Stimulated activated CD4-positive, alpha-beta T cell treated with anti-CD3 and anti-CD28 coated beads, TNF-alpha, amount 100 ng/mL, for 24 hours (primary cell): ENCODE results near the gene RASGRP4.
"Not testable (repeated sequence)": the region's sequence is repeated elsewhere in the genome, so short reads cannot be mapped to it uniquely, and the experiment has no call there.

Source experiments
- DNase-seq, 3 experiments: peaks; one replicate each; pipeline ENCODE4 v3.0.0-alpha.2; 2020; ENCODE audit warnings: low read depth in 3 of 3

Gene RASGRP4, protein sequence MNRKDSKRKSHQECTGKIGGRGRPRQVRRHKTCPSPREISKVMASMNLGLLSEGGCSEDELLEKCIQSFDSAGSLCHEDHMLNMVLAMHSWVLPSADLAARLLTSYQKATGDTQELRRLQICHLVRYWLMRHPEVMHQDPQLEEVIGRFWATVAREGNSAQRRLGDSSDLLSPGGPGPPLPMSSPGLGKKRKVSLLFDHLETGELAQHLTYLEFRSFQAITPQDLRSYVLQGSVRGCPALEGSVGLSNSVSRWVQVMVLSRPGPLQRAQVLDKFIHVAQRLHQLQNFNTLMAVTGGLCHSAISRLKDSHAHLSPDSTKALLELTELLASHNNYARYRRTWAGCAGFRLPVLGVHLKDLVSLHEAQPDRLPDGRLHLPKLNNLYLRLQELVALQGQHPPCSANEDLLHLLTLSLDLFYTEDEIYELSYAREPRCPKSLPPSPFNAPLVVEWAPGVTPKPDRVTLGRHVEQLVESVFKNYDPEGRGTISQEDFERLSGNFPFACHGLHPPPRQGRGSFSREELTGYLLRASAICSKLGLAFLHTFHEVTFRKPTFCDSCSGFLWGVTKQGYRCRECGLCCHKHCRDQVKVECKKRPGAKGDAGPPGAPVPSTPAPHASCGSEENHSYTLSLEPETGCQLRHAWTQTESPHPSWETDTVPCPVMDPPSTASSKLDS

DNA sequence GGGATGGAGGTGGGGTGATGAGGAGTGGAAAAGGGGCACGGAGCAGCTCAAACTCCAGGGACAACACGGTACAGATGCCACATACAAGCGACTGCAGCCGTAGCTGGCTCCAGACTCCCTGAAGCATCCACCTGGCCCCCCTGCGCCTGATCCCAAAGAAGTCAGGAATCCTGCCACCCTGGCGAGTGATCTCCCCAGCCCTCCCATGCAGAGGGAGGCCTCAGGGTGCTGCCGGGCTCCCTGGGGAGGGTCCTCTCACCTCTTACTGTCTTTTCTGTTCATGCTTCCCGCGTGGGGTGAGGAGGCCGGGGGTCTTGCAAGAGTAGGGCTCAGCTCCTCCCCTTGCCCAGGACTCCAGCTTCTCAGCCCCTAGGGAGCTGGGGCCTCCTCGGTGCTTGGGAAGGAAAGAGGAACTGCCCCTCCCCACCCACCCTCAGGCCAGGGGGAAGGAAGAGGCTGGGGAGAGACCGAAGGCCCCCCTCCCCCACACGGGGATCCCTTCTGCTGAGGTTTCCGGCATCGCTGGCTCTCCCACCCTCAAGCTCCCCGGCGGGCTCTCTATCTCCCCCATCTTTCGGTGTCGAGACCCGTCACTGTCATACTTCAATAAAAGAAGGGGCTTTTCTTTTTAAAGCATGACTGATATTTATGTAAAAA lies at the start of gene RASGRP4:
Gene RASGRP4 (minus strand): TSS at position 410 of the 657 bp plus-strand sequence. CDS start 128 bp downstream, at position 282.
- peak in 2 of 3 experiments; percentile 16 to 60 for DNase-seq

DNA sequence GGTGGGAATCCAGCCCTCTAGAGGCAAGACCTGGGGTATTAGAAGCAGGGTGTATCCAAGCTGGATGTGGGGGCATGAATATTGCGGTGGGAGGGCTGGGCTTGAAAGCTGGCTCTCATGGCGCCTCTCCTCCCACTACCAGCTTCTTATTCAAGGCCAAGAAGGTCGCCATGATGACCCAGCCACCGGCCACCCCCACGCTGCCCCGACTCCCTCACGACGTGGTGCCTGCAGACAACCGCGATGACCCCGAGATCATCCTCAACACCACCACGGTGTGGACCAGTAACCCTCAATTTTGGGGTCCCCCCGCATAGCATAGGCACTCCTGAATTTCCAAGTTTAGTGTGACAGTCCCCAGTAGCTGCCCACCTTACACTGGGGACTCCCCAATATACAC lies 49.2 kb upstream of the RASGRP4 start:
- no peak for DNase-seq

DNA sequence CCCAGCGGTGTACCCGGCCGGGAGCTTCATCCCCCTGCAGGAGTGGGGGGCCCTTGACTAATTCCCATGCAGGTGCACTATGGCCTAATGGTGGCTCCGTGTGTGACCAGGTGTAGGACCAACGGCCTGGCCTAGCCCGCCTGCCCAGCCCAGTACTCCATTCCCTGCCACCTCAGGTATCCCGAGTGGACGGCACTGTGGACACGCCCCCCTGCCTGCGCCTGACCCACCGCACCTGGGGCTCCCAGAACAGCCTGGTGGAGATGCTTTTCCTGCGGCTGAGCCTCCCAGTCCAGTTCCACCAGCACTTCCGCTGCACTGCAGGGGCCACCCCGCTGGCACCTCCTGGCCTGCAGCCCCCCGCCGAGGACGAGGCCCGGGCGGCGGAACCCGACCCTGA lies 47.2 kb upstream of the RASGRP4 start:
- DNase-seq: no peak

DNA sequence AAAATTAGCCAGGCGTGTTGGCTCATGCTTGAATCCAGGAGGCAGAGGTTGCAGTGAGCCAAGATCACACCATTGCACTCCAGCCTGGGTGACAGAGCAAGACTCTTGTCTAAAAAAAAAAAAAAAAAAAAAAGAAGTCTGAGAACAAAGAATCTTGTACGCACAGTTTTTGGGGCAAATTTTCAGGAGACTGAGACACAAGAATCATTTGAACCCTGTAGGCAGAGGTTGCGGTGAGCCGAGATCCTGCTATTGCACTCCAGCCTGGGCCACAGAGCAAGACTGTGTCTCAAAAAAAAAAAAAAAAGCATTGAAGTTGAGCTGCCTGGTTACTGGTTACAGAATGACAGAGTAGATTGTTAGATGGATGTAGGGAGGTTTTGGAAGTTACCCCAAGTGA lies 46.7 kb upstream of the RASGRP4 start:
- DNase-seq: not testable (repeated sequence)

DNA sequence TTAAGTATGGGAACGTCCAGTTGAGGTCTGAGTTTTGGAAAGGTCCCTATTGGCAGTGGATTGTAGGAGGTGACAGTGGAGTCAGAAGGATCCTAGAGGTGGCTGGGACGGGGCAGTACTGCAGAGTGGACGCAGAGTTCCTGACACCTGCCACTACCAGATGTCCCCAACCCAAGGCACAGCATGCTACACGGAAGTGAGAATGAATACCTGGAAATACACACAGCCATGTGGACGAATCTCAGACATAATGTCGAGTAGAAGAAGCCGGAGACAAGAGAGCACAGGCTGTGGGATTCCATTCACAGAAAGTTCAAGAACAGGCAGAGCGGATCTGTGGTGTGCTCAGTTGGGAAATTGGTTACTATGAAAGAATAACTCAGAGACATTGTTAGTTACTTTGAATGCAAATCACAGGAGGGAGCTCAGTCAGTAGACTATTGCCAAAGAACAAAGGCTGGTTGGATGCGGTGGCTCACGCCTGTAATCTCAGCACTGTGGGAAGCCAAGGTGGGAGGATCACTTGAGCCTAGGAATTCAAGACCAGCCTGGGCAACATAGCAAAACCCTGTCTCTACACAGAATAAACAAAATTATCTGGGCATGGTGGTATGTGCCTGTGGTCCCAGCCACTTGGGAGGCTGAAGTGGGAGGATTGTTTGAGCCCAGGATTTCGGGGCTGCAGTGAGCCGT lies 44.9 kb upstream of the RASGRP4 start:
- no peak for DNase-seq

DNA sequence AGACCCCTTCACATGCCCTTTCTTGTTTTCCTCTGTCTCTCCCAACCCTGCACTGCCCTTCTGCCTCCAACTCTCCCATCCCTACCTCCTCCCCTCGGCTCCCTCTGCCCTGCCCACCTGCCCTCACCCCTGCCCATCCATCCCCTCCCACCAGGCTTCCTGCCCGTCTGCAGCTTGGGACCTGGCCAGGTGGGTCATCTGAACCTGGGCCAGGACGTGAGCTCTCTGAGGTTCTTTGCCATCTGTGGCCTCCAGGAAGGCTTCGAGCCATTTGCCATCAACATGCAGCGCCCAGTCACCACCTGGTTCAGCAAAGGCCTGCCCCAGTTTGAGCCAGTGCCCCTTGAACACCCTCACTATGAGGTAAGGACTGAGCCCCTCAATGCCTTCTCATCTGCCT lies 43.1 kb upstream of the RASGRP4 start:
- no peak for DNase-seq

DNA sequence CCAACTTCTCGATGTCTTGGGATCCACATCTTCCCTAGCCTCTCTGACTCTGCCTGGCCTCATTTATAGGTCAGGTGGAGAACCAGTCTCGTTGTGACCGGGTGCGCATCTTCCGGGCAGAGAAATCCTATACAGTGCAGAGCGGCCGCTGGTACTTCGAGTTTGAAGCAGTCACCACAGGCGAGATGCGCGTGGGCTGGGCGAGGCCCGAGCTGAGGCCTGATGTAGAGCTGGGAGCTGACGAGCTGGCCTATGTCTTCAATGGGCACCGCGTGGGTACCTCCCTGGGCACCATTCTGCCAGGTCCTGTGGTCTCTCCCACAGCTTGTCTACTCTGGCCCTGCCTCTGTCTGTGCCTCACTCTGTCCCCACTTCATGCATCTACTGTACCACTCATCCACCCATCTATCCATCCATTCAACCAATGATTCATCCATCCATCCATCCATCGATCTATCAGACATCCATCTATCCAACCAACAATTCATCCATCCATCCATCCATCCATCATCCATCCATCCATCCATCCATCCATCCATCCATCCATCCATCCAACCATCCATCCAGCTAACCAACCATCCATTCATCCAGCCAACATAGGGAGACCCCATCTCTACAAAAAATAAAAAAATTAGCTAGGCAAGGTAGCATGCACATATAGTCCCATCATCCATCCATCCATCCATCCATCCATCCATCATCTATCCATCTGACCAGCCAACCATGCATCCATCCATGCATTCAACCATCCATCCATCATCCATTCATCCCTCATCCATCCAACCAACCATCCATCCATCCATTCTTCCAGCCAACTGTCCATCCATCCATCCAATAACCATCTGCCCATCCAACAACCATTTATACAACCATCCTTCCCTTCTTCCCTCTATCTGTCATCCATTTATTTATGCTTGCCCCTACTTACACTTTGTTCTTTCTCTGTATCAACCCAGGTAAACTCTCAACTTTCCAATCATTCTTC lies 41.8 kb upstream of the RASGRP4 start:
- no peak for DNase-seq

DNA sequence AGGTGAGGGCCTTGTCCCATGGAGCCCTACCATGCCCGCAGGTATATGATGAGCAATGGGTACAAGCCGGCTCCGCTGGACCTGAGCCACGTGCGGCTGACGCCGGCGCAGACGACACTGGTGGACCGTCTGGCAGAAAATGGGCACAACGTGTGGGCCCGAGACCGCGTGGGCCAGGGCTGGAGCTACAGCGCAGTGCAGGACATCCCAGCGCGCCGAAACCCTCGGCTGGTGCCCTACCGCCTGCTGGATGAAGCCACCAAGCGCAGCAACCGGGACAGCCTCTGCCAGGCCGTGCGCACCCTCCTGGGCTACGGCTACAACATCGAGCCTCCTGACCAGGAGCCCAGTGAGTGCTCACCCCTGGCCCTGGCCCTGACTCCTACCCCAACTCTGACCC lies 40.0 kb upstream of the RASGRP4 start:
- DNase-seq: no peak

DNA sequence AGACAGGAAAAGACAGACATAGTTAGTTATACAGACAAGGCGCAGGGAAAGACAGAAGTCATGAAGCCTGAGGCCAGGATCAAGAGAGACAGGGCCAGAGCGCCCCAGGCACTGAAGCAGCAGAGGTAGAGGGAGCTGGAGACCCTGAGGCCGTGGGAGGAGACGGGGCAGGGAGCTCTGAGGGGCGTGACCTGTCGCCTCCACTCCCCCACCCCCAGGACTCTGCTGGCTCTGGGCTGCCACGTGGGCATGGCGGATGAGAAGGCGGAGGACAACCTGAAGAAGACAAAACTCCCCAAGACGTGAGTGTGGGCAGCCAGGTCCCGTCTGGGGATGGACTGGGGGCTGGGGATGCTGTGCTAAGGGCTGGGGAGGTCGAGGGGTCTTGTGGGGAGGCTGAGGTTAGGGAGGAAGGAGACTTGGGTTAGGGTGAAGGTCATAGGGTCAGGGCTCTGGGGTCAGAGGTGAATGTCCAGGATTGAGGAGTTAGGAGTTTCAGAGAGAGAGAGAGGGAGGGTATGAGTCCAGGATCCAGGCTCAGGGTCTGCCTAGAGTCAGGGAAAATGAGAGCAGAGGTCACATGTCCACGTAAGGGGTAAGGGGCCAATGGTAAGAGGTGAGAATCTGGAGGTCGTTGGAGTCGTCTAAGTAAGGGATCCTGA lies 38.5 kb upstream of the RASGRP4 start:
- no peak for DNase-seq

DNA sequence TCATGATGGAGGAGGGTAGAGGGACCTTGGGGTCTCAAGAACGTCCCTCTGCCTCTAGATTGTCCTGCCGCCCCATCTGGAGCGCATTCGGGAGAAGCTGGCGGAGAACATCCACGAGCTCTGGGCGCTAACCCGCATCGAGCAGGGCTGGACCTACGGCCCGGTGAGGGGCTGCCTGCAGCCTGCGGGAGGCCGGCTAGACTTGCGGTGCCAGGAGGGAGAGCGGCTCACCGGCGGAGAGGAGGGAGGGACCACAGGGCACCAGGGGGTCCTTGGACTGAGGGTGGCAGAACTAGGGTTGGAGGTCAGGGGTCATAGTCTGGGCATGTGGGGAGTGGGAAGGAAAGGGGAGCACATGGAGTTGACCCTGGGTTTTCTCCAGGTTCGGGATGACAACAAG lies 37.3 kb upstream of the RASGRP4 start:
- no peak for DNase-seq

DNA sequence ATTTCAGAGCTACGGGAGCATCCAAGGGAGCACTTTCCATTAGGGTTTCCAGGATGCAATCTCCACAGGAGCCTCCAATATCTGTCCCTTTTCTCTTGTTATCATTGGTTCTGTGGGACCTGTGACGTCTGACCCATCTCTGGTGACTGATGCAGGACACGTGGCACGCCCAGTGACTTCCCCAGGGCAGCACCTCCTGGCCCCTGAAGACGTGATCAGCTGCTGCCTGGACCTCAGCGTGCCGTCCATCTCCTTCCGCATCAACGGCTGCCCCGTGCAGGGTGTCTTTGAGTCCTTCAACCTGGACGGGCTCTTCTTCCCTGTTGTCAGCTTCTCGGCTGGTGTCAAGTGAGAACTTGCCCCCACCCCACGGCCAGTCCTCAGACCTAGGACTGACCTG lies 33.0 kb upstream of the RASGRP4 start:
- DNase-seq: no peak

DNA sequence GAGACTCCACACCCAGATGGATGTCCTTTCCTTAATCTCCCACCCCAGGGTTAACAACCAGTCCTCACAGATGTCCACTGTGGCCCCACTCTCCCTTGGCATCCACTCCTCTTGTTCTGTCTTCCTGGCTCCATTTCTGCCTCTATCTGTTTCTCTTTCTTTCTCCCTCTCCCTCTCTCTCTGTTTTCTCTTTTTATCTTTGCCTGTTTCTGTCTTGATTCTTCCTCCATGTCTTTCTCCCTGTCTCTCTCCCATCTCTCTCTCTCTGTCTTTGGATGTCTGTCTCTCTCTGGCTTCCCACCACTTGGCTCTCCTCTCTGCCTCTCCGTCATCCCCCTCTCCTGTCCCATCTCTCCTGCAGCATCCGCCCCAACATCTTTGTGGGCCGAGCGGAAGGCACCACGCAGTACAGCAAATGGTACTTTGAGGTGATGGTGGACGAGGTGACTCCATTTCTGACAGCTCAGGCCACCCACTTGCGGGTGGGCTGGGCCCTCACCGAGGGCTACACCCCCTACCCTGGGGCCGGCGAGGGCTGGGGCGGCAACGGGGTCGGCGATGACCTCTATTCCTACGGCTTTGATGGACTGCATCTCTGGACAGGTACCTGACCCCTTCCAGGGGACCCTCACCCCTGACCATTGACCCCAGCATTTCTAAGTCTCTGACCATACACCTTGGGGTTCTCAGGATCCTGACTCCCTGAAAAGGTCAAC lies 31.8 kb upstream of the RASGRP4 start:
- DNase-seq: no peak

DNA sequence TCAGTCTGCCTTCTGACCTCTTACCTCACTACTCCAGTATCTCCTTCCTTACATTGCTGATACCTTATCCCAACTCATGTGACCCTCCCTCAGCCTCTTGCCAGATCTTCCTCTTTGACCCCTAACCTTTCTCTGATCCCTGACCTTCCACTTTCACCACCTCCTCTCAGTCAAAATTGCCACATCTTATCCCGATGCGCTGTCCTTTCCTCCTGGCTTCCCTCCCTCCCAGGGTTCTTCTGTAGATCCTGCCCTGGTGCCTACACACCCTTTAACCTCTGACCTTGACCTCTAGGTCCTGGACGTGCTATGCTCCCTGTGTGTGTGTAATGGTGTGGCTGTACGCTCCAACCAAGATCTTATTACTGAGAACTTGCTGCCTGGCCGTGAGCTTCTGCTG lies 31.2 kb upstream of the RASGRP4 start:
- no peak for DNase-seq

DNA sequence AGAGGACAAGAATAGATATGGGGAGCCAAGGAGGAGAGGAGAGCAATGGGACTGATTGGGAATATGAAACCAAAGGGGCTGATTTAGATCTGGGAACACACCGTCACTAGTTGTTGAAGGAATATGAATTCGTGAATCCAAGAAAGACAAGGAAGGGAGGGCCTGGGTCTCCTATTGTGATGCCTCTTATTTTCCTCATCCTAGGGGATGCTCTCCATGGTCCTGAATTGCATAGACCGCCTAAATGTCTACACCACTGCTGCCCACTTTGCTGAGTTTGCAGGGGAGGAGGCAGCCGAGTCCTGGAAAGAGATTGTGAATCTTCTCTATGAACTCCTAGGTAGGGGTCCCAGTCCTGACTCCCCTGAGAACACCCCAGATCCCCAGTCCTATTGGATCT lies 29.0 kb upstream of the RASGRP4 start:
- DNase-seq: no peak

DNA sequence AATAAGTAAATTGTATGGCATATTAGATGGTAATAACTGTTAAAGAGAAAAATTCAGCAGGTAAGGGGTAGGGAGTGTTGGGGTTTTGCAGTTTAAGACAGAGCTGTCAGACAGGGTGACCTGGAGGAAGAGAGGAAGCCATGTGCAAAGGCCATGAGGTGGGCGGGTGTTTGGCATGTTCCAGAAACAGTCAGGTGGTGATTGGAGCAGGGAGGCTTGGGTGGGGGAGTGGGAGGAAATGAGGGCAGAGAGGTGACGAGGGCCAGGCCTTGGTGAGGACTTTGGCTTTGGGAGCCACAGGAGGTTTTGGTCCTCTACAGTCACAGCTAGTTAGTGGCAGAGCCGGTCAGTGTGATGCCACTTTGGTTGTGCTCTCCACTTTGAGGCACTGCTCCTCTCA lies 27.6 kb upstream of the RASGRP4 start:
- DNase-seq: no peak

DNA sequence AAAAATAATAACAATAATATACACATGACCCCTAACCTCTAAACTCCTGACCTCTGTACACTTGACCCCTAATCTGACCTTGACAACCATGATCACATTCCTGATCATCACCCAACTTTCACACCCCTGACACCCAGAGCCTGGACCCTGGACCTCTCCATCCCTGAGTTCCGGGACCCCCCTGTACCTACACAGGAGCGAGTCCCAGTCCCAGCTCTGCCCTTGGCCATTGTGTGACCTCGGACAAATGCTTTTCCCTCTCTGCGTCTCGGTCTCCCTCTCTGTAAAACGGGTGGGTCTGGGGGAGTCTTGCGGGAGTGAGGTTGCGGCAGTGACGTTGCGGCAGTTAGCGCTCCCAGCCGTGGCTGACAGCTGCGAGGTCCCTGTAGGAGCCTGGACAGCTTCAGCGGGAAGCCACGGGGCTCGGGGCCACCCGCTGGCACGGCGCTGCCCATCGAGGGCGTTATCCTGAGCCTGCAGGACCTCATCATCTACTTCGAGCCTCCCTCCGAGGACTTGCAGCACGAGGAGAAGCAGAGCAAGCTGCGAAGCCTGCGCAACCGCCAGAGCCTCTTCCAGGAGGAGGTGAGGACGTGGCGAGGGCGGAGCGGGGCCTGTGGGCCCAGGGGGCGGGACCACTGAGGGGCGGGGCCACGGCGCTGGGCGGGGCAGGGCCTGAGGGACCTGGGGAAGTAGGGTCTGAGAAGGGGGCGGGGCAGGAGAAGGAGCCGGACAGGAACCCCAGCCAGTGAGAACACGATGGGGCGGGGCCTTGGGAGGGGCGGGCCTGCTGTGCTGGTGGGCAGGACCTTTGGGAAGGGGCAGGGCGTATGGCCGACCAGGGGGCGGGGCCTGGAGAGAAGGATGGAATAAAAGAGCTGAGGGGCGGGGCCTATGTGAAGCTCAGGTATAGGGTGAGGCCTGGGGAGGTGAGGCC lies 26.7 kb upstream of the RASGRP4 start:
- DNase-seq: peak in 1 of 3 experiments; percentile 44

DNA sequence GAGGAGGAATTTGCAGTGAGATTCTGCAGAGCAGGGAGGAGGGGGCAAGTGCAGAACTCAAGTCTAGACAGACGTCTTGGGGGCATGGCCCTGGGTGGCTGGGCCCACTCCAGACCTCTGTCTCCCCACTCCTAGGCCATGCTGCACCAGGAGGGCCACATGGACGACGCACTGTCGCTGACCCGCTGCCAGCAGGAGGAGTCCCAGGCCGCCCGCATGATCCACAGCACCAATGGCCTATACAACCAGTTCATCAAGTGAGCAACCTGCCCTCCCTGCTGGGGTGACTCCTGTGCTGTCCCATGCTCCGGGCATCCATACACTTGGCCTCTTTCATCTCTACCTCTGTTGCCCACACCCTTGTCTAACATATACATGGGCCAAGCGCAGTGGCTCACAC lies 25.6 kb upstream of the RASGRP4 start:
- no peak for DNase-seq

DNA sequence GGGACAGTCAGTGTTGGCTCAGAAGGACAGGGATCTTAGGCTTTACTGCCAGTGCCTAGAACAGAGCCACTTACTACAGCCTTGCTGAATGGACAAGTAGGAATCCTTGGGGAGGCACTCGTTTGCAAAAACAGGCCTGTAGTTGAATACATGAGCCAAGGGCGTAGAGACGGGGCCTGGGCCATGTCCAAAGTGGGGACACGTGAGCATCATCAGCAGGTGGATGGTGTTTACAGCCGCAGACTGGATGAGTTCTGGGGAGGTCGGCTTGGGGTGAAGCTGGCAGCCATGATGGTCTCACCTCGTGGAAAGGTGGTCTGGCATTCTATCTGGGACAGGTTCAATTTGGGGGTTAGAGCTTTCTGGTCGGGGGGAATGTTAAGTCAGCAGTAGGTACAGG lies 25.0 kb upstream of the RASGRP4 start:
- no peak for DNase-seq

DNA sequence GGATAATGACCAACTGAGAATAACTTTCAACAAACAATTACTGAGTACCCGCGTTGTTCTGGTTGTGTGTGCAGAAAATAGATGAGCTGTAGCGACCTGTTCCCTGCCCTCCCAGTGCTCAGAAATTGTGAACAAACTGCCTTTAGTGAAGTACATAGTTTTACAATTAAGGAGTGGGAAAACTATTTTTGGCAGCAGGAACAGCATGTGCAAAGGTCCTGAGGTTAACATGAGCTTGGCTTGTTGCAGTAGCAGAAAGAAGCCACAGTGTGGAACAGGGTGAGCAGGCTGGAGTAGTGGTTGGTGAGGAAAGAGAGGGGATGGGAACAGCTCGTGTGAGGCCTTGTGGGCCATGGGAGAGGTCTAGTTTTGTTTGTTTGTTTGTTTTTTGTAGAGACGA lies 23.5 kb upstream of the RASGRP4 start:
- no peak for DNase-seq
